Right lobe of liver (tissue), 6 donors: ENCODE measurements around the gene FHIT. TPM values are rescaled to one million over a fixed set of nuclear protein-coding genes. Genes with fewer than 3 reads are reported as not detected.

Experiments
- ATAC-seq, 4 donors: fragments of 200-7000 bp; cut with Tn5 transposase; one replicate each; pipeline ENCODE4 v1.9.1; 2020; ENCODE audit warnings: mild to moderate bottlenecking in 4 of 4, moderate library complexity in 4 of 4
- DNase-seq, 3 donors: peaks; one replicate each; pipeline ENCODE4 v3.0.0-alpha.2; 2020
- H3K27ac ChIP-seq, 3 donors: fragments of 200-600 bp; one replicate each; pipeline ENCODE4 v1.8.0; 2022
- H3K27me3 ChIP-seq, 2 donors: fragments of 200-600 bp; one replicate each; pipeline ENCODE4 v1.8.0; 2022
- H3K36me3 ChIP-seq, 4 donors: fragments of 200-600 bp; sonication (generic) in 1 of 4; one replicate each; pipeline versions ENCODE4 v1.5.1 to v1.8.0; 2017 to 2022; ENCODE audit warnings: control low read depth in 1 of 4
- H3K4me1 ChIP-seq, 4 donors: fragments of 200-600 bp; sonication (generic) in 1 of 4; one replicate each; pipeline versions ENCODE4 v1.5.1 to v1.8.0; 2017 to 2022; ENCODE audit warnings: control low read depth in 1 of 4
- H3K4me3 ChIP-seq, 3 donors: fragments of 200-600 bp; one replicate each; pipeline ENCODE4 v1.8.0; 2022
- H3K9me3 ChIP-seq, 4 donors: fragments of 200-600 bp; sonication (generic) in 1 of 4; one replicate each; pipeline versions ENCODE4 v1.5.1 to v1.8.0; 2017 to 2022; ENCODE audit warnings: control low read depth in 1 of 4
- POLR2A ChIP-seq: fragments of 450-650 bp; IDR thresholded peaks from one replicate; pipeline ENCODE4 v1.6.1; 2017; ENCODE audit warnings: antibody characterized with exemption, mild to moderate bottlenecking
- WGBS: methylation state at CpG from one replicate; pipeline ENCODE4 v1.1.6; 2018; ENCODE audit warnings: low coverage, low lambda C conversion rate; ENCODE audit not compliant: insufficient coverage; ENCODE audit errors: missing lambda C conversion rate; 5-methylcytosine and 5-hydroxymethylcytosine counted together
- intact Hi-C, 2 donors: fragments of 100-400 bp; cut with DNase I; formaldehyde crosslinking; loops; one replicate each; pipeline versions ENCODE4 v1.11.2 to v1.14.1; 2022
- total RNA-seq, 6 experiments: library from RNA; depleted of rRNA in 2 of 6; stranded (reverse); fragments of >200 nt in 2 of 6; fragmentation: NEBNext Ultra II Directional in 3 of 6; extraction: Animal tissue kit (Norgen Biotek cat#: 25700) in 3 of 6; gene quantifications; one replicate each; pipeline versions ENCODE4 v1.1.0 to v1.2.4, GENCODE V29; 2016 to 2023
- TF ChIP-seq, protein P1 (sequence below), 4 donors: fragments of 200-600 bp in 3 of 4; fragments of 450-650 bp in 1 of 4; IDR thresholded peaks; one replicate each; pipeline versions ENCODE4 v1.5.1 to v1.8.0; 2016 to 2022; ENCODE audit warnings: antibody characterized with exemption in 4 of 4, mild to moderate bottlenecking in 2 of 4
- donor health status: DM: no; HTN: yes; CAD: no.
- donor health status: DM: no; HTN: no; CAD: no.
- donor health status: DM: no; HTN: no; CAD: no.
- donor health status: DM: no; HTN: yes; CAD: no.
- donor health status: DM: no; HTN: yes; CAD: no.

The FHIT gene
- total RNA-seq, 6 experiments from 2014 or later, result 6.6 to 11.2 (median 8.0) TPM

DNA sequence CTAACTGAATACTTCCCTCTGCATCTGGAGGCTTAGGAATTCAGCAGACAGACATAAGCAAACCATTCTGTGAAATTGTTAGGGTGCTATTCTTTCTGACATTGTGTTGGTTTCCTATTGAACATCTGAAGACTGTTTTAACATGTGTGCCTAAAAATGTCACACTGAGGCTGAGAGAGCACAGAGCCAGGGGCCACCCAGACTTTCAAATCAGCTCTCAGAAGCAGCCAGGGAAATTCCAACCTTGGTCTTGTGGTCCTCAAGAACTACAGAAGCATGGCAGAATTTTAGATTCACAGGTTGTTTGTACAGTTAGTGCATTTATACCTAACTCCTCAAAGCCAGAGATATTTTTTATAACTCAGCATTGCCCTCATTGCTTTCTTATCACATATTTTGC is 1272.3 kb downstream of the FHIT start:
- Histone ChIP-seq H3K27ac (no peak overlapping the region), H3K36me3 (no peaks in the 10 kb centered on the region), H3K9me3 (no peaks in the 10 kb centered on the region), H3K4me3 (no peak overlapping the region), H3K27me3 (no peaks in the 10 kb centered on the region), H3K4me1 (no peaks in the 10 kb centered on the region)
- DNase-seq (no peak), ATAC-seq (no peak)
- TF ChIP-seq, protein P1, sequence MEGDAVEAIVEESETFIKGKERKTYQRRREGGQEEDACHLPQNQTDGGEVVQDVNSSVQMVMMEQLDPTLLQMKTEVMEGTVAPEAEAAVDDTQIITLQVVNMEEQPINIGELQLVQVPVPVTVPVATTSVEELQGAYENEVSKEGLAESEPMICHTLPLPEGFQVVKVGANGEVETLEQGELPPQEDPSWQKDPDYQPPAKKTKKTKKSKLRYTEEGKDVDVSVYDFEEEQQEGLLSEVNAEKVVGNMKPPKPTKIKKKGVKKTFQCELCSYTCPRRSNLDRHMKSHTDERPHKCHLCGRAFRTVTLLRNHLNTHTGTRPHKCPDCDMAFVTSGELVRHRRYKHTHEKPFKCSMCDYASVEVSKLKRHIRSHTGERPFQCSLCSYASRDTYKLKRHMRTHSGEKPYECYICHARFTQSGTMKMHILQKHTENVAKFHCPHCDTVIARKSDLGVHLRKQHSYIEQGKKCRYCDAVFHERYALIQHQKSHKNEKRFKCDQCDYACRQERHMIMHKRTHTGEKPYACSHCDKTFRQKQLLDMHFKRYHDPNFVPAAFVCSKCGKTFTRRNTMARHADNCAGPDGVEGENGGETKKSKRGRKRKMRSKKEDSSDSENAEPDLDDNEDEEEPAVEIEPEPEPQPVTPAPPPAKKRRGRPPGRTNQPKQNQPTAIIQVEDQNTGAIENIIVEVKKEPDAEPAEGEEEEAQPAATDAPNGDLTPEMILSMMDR (IDR thresholded peaks at IDR 0.05), result no peak
- no peak for TF ChIP-seq POLR2A
- intact Hi-C loops, result no loop called here

DNA sequence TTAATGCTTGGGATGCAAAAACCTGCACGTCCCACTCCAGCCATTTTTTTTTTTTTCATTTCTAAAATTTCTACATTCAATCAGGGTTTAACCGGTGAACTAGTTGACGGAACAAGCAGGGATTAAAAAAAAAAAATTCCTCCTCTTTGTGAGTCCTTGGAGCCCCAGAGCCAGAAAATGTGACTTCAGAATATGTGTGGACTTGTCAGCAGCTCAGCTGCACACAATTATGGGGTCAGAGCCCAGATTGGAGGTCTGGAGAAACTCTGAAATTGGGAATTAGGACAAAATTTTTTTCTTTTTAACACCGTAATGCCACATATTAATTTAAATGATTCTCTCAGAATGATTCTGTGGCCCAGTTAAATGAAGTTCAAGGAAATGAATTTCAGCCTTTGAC is 1280.5 kb downstream of the FHIT start:
- Histone ChIP-seq H3K27ac (no peak overlapping the region), H3K27me3 (no peaks in the 10 kb centered on the region), H3K9me3 (no peaks in the 10 kb centered on the region), H3K36me3 (no peaks in the 10 kb centered on the region), H3K4me1 (no peaks in the 10 kb centered on the region), H3K4me3 (no peak overlapping the region)
- intact Hi-C loops, result no loop called here
- TF ChIP-seq, protein P1 (IDR thresholded peaks at IDR 0.05), result no peak
- TF ChIP-seq POLR2A, result no peak
- DNase-seq (no peak), ATAC-seq (no peak)
- WGBS, result 79% methylated on average over 4 of the region's 4 CpGs

DNA sequence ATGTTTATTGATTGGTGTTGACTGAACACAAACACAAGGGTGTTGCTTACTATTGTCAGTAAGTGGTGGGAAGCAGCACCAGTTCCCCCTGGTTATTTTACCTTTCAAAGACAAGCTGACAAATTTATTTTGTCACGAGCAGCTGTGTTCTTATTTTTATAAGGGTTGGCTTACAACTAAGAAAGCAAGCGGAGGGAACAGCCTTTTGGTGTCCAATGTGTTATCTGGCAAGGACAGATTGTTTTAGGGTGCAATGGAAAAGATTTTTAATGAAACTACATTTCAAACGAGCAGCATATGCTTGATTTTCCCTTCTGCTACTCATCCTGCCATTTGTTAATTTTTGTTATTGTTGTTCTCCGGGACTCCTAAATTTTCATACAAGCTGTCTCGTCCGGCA is 1280.9 kb downstream of the FHIT start:
- no peaks in the 10 kb centered on the region for H3K36me3 ChIP-seq
- H3K27ac ChIP-seq, result no peak overlapping the region
- DNase-seq (no peak), ATAC-seq (no peak)
- intact Hi-C loops, result no loop called here
- no peaks in the 10 kb centered on the region for H3K4me1 ChIP-seq
- WGBS, result 80% methylated on average over 5 of the region's 6 CpGs
- H3K9me3 ChIP-seq, result no peaks in the 10 kb centered on the region
- TF ChIP-seq, protein P1 (IDR thresholded peaks at IDR 0.05), result no peak
- no peak for TF ChIP-seq POLR2A
- H3K4me3 ChIP-seq, result no peak overlapping the region
- no peaks in the 10 kb centered on the region for H3K27me3 ChIP-seq

DNA sequence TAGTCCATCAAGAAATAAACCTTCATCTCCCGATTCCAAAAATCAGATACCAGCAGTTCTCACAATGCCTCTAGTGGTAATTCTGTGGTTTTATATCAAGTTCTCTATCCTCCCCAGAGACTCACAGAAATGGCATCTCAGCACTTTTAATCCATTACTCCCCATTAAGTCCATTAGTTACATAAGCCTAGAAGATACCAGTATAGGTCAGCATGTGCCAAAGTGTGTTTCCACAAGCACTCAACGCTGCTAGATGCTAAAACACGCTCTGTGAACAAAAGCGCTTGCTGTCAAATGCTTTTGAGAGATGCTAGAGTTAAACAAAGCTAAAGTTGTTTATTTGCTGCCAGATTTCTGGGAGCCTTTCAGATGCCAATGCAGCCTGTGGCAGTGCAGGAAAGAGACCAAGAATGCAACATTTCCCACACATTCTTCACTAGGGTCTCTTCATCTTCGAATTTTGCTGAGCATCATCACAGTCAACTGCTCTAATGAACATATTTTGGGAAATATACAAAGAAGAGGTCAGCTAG is 1282.7 kb downstream of the FHIT start:
- DNase-seq, result no peak
- H3K9me3 ChIP-seq, result no peaks in the 10 kb centered on the region
- intact Hi-C loops, result no loop called here
- H3K27ac ChIP-seq, result no peak overlapping the region
- no peaks in the 10 kb centered on the region for H3K4me1 ChIP-seq
- no peak for ATAC-seq
- H3K4me3 ChIP-seq, result no peak overlapping the region
- H3K36me3 ChIP-seq, result no peaks in the 10 kb centered on the region
- H3K27me3 ChIP-seq, result no peaks in the 10 kb centered on the region
- WGBS, result 79% methylated on average over 5 of the region's 5 CpGs
- TF ChIP-seq, protein P1 (IDR thresholded peaks at IDR 0.05), result no peak
- TF ChIP-seq POLR2A, result no peak

DNA sequence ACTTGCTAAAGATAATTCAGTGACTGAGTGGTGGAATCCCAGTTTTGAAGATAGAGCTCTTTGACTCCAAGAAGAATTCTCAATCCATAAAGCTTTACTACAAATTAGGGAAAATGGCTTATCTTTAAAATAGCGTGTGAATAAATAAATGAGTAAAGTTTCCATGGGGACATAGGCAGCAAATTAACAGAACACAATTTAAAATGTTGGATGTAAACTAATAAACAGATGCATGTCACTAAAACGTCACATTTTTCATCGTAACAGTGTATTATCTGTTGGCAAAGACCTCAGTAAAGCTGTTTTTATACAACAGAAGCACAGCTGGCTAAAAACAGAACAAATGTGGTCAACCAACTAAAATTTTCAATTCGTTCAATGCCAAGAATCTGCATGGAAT is 1287.6 kb downstream of the FHIT start:
- no peaks in the 10 kb centered on the region for H3K9me3 ChIP-seq
- H3K27me3 ChIP-seq, result no peaks in the 10 kb centered on the region
- H3K27ac ChIP-seq, result no peak overlapping the region
- no peaks in the 10 kb centered on the region for H3K36me3 ChIP-seq
- intact Hi-C loops, result no loop called here
- ATAC-seq, result no peak
- WGBS, result 62% methylated on average over 4 of the region's 4 CpGs
- no peak overlapping the region for H3K4me3 ChIP-seq
- H3K4me1 ChIP-seq, result no peaks in the 10 kb centered on the region
- no peak for TF ChIP-seq POLR2A
- TF ChIP-seq, protein P1 (IDR thresholded peaks at IDR 0.05), result no peak
- no peak for DNase-seq
